ENCODE measurements around the gene RBMS1.
"Not testable (repeated sequence)": the region's sequence is repeated elsewhere in the genome, so short reads cannot be mapped to it uniquely, and the experiment has no call there.

RBMS1 gene

DNA sequence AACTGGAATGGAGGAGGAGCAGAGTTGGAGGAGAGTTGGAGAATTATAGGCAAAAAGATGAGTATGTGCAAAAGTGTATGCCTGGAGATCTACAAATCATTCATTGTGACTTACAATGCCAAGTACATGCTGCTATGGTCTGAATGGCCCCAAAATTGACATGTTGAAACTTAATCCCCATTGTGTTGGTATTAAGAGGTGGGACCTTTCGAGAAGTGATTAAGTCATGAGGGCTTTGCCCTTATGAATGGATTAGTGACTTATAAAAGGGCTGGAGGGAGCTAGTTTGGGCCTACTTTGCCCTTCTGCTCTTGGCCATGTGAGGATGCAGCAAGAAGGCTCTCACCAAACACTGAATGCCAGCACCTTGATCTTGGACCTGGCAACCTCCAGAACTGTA, 6.3 kb upstream of the RBMS1 start:
- DNase-seq = no peak

DNA sequence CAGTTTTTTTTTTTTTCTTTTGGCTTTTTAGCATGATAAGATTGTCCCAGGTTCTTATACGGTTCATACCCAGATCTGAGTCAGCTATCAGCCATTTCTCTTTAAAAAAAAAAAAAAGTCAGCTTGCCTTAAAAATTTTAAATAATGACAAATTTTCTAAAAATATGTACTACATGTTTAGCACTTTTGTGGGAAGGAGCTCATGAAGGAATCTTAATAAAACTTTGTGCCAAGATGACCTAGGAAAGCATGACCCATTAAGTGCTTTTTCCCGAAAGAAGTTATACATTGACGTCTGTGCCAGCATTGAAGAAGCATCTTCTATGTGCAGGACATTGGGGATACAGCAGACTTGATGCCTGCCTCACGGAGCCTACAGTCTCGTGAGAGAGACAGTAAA, 4.5 kb upstream of the RBMS1 start:
- DNase-seq = no peak

DNA sequence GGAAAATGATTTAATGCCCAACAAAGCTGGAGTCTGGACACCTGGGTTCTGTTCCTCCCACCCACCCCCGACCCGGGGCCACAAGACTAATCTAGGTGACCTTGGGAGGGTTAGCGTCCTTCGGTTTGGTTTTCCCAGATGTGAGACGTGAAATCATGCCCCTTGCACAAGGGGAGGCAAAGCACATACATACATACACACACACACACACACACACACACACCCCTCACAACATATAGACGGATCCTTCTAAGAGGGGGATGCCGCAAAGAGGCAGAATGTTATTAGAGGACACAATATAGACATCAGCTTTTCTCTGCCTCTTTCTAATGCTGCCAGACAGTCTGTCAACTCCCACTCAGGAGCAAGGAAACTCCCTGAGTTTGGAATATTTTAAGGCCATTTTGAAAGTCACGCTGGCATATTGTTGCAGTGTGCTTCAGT, 616 bp upstream of the RBMS1 start:
- DNase-seq = no peak

DNA sequence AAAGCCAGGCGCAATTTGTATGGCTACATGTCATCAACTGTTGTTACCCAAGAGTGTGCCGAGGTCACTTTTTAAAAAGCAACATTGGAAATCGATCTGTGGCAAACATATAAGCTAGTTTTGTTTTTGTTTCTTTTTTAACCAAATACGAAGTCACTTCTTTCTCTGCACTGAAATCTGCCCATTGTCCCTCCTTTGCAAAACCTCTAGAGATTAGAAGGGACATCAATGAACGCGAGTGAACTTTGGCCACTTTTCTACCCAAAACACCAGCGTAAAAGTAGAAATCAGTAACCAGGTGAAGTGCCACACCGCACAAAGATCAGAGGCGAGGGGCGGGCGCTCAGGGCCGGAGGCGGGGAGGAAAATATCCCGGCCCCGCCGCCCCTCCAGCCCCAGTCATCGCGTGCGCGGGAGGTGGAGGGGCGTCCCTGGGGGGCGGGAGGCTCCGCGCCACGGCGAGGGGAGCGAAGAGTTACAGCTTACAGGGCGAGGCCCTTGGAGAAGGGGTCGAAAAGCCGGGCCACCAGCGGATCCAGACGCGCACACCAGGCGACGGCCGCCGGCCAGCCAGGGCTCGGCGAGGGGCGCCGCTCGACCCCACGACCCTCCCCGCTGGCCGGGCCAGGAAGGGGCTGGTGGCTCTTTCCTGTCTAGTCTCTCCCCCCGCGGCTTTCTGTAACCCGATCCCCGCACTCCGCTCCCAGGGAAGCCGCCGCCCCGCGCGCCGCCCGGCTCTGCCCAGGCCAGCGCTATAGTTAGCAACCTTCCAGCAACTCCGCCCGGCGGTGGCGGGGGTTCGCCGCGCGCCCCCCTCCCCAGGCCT, 993 bp downstream of the RBMS1 start:
- peak; percentile 34 for DNase-seq

DNA sequence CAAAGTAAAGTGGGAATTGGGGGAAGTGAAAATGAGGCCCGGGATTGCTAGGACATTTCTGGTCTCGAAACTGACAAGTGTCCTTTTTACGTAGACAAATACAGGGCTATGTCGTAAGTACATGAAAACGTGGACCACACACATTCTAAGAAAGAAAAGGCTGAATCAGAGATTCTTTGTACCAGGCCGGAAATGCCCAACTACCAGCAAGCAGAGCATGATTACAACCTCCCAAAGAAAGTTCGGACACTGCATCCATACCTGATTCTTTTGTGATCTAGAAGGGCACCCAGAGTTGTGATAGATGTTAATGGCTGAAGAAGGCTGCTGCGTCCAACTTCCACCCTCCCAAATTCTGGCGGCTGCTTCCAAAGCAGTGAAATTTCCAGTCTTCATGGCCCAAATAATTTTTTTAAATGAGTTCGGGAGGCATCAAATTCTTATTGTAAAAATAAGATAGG, 1.7 kb downstream of the RBMS1 start:
- no peak for DNase-seq

DNA sequence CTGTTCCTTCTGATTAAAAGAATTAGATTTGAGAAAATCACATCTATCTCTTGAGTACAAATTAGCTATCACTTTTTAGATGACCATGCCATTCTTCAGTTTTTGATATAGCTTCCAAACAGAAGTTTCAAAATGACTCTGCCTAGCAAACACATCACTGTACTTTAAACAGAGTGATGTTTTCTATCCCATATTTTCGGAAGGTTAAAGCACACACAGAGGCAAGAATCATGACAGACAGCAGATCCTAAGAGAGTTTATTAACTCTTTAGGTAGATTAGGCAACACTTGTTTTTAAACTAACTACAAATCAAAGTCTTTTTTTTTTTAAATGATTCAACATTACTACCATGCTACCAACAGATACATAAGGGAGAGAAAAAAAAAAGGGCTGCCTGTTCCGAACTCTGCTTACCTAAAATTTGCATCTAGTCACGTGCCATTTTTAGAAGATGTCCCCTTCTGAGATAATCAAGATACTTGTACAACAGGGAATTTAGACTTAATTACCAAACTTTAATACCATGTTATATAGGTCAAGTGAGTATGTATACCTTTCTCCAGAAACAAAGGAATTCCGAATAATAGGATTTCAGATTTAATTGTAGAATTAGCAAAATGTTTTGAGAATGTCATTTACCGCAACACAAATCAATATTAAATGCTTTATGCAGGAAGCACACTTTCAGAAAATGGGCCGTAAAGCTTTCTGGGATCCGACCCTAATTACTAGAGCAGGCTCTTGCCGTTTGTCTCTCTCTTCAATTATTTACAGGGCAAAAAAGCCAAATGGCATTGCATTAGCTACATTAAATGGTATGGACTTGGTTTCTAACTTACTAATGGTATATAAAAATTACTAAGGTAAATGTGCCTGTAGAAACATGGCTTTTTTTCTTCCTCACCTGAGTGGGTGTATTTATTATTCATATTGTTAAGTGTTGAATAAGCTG, 2.6 kb downstream of the RBMS1 start:
- no peak for DNase-seq

DNA sequence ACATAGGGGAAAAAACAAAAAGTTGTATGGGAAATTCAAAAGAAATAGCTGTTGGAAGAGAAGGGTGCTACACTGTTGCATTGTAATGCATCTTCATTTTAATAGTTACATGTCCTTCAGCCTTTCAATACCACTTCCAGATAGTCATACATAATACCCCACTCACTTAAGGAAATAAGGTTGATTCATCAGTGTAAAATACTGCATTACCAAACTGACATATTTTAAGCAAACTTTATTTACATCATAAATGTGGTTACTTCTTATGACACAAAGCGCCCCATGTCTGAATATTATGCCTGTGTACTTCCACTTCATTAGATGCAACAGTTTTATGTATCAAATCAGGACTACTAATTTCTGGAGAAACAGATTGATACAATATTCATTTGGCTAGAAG, 4.5 kb downstream of the RBMS1 start:
- no peak for DNase-seq

DNA sequence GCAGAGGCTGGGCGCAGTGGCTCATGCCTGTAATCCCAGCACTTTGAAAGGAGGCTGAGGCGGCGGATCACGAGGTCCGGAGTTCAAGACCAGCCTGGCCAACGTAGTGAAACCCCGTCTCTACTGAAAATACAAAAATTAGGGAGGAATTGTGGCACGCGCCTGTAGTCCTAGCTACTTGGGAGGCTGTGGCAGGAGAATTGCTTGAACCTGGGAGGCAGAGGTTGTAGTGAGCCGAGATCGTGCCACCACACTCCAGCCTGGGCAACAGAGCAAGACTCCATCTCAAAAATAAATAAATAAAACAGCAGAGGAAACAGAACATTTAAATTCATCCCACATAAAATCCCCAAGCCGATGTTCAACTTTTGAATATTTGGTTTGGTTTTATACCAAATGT, 5.3 kb downstream of the RBMS1 start:
- DNase-seq = not testable (repeated sequence)

DNA sequence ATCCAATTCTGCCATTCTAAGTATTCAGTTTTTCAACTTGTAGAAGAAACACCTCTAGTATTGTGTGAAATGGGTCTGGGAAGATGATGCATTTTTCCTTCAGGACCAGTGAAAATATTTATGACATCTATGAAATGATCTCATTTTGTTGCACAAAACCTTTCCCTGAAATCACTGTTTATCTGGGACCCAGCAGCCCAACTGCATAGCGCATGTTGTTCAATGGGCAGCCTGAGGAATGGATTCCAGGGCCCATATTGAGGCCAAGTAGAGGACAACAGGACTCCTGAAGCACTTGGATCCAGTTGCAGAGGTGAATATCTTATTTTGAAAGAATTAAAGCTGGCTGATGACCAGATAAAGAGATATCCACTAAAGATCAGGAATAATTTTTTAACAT, 7.3 kb downstream of the RBMS1 start:
- DNase-seq = no peak

DNA sequence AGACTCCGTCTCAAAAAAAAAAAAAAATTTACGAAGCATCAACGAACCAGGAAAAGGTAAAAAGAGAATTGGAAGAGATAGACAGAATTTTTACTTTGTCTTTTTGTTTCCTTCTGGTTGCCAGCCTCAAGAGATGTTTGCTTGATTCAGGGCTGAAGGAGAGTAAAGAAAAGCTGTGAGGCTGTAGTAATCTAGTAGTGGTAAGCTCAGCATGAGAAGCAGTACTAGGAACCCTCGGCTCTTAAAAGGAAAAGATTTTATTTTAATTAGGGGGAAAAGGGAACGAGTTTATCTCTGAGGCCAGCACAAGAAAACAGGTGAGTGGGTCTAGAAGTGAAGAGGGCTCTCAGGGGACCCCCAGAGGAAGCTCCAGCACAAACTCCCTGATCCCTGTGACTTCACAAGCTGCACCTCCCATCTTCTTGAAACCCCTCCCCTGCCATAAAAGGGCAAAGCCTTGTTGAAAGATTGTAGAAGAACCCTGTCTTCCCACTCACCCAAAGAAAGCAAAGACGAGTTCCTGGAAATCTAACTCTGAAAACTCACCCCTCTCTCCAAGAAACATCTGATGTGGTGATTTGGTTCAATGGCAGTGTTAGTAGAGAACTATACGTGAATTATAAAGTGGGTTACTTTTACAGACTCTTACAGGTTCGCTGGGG, 8.6 kb downstream of the RBMS1 start:
- no peak for DNase-seq

DNA sequence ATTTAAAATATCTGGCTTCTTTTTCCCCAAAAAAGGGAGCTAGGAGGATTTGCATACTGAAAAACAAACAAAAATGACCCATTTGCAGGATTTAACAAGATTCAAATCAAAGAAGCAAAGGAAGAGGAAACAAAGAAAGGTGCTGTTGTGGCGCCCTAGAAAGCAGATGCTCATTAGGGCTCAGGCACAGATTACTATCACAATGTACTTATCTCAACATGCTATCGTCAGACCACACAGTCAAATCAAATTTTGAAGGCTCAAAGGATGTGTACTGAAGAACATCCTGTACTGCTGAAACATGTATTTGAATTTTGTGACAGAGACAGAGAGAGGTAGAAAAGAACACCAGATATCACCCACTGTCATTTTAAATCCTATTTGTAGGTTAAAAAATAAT, 10.9 kb downstream of the RBMS1 start:
- no peak for DNase-seq

DNA sequence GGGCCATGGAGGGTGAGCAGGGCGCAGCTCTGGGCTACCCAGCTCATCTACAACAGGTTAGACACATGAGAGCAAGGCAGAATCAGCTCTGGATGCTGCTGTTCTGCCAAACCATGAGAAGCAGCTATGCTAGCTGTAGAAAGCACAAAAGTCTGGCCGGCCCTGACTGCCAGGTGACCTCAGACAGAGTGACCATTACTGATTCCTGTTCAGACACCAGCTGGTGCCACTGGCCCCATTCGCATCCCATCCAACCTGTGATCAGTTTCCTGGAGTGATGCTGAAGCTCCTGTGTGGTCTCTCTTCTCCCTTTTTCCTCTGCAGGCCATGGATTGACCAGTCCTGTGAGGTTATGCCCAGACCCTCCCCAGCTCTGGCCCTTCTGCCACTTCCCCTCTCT, 14.3 kb downstream of the RBMS1 start:
- no peak for DNase-seq

DNA sequence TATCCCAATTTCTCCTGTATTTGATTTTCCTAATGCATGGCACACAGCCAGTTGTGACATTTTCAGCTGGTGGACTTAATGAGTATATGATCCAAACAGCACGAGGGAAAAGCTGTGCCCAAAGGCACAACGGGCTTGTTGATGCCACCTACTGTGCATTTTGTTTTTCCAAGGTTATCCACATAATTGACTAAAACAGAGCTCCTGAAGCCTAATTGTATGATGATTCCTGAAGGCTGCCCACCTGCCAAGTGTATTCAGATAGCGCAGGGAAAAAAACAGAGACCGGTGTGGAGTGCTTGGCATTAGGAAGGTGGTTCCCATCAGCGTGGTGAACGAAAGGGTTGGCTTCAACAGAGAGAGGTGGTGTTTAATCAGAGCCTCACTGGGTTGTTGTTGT, 14.9 kb downstream of the RBMS1 start:
- DNase-seq = no peak

DNA sequence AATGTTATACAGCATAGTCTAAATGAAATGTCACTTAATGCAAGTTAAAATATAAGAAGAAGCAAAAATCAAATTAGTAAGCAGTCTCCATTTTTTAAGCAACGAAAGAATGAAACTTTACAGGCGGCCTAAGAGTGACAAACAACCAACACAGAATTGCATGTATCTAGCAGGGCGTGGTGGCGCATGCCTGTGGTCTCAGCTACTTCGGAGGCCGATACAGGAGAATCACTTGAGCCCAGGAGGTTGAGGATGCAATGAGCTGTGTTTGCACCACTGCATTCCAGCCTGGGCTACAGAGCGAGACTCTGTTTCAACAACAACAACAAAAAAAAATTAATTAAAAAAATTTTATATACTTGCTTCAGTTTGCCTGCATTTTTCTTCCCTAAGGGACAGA, 16.6 kb downstream of the RBMS1 start:
- no peak for DNase-seq

DNA sequence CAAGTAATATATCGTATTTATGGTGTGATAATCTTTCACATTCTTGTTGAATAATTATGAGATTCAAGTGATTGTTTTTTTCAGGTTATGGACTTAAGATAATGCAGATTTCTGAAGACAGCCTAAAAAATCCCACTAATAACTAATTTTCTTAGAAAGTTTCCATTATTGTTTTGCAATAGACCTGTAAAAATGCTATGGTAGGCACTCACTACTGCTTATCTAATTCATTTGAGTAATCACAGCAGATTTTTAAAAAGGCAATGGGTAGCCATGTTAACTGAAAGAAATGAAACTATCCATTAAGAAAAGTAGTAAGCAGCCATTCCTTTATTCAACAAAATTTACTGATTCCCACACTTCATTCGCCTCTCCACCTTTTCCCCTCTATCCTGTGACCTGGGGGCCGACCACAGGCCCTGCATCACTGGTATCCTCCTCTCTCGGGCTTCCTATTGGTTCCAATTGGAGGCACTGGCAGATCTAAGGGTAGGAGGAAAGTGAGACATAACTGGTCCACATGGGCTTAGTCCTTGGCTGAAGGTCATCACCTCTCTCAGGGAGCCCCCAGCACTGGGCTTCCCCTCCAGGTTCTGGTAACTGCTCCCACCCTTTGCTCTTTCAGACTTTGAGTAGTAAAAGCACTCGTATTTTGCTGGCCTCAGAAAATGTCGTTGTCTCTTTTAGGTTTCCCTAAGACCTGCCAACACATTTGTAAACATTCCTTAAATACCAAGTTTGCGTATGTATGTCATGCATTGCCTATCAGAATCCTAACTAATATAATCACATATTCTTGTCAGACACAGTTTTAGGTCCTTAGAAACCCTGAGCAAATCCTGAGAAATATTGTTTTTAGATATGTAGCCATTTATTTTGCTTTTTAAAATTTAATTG, 18.5 kb downstream of the RBMS1 start:
- DNase-seq = no peak

DNA sequence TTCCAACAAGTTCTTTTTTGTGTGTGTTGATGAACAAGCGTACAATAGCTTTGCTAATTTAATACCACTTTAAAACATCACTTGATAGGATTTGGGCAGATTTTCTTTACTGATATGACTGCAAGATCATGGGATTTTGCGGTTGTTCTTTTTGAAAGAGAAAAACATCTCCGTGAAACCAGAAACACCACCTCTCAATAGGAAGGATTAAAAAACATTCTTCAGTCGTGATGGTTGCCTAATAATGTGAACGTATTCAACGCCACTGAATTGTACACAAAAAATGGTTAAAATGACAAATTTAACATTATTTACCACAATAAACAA, 19.3 kb downstream of the RBMS1 start:
- no peak for DNase-seq

DNA sequence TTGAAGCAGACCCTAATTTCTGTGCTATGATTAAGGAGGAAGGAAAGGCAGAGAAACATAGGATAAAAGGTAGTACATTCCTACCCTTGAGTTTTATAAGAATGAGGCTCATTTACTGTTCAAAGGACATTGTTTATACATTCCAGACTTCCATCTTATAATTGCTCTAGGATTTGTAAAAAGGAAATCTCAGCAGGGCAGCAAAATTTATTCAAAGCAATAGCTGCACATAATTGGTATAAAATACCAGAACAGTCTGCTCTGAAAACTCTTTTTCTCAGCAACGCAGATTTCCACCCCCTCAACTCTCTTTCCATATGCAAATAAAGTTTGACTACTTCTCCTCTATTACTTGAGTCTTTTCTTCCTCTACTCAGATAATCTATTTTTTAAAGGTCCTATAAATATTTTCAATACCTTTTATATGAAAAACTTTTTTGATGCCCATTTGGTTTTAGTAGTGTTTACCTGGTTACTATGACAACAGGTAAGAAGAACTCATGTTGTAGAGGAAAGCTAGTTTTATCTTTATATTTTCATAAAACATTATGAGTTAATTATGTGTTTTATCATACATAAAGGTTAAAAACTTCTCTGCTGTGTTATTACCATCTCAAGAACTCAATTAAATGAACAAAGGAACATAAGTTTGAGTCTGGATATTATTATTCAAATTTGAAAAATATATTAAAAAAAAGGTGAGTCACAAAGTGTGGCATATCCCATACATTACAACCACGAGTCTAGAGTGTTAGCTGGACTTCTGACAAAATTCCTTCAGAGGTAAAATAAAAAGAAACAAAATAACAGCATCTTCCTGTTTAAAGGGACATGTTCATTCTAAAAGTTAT, 19.9 kb downstream of the RBMS1 start:
- DNase-seq = no peak

DNA sequence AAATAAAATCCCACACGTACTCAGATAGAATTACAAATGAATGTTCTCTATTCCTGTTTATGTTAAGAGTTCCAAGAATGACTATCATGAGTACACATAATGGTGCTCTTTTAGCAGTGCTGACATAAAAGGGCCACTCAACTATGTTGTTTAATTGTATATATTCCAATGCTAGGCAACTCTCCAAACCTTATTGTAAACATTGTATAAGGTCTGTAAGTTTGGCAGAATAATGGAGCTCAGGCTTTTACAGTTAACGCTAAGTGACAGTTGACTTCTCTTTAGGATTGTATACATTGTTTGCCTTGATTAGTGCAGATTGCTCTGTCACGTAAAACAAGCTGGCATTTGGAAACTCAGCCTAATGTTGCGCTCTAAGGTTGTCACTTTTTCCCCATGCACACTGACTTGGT, 20.8 kb downstream of the RBMS1 start:
- DNase-seq = no peak

DNA sequence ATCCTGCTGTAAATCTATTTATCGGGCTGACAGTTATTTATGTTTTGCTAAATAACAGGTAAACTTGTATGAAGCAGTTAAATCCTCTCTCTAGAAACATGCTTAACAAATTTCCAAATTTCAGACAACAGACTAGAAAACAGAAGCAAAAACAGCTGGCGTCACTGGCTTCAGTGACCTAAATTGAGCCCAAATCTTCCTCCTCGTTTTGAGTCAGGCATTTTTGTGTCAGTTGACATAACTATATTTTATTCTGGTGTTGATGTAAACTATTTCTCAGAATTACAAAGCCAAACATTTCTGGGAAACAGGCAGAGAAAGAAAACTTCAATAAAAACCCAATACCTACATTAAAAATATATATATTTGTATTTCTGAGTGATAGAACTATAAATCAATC, 21.7 kb downstream of the RBMS1 start:
- no peak for DNase-seq

DNA sequence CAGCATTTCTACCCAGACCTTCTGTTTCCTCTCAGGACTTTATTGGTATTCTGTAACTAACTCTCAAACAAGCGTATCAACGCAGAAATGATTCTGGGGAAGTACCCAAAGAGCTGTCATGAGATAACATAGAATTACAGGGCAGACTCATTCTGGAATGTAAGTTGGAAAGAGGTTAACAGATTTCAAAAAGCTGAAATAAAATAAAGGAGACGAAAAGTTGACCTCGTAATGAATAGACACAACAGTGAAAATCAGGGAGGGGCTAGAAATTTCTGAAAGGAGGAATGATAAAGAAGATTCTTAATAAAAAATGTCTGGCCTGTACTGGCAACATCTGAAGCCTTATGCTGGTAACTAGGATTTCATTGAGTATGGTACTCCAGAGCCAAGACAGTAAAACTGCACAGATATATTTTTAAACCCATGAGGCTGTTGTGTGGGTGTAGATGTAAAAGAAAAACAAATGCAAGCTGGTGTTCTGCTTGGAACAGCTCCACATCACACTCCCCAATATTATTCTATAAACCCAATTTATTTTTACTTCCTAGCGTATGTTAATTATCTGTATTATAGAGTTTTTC, 23.9 kb downstream of the RBMS1 start:
- DNase-seq = no peak

DNA sequence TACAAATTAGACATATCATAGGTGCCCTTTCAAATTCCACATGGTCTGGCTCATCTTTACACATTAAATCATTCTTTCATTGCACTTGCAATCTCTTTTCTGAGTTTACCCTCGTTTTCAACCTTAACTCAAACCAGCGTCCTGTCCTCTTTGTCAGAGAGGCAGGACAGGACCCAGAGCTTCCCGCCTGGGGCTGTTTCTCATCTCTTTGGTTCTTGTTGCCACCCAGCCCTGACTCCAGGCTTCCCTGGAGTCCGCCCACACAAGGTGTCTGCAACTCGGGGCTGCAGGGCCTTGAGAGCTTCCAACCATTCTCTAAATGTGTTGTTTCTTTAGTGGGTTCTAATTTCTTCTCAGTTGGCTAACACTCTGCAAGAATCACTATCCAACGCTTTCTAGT, 24.4 kb downstream of the RBMS1 start:
- no peak for DNase-seq

Data from CD4-positive, alpha-beta T cell treated with Interferon gamma for 1 hour (primary cell).